MM.1S (cell line): ENCODE data around the gene MIP.

Source experiments
- DNase-seq: peaks from one replicate; pipeline ENCODE4 v3.0.0-alpha.2; 2015
- H2AFZ ChIP-seq: fragments of 300-600 bp; sonication (generic); 2 replicates; pipeline ENCODE4 v1.6.0; 2016; ENCODE audit warnings: antibody characterized with exemption, low read length
- H3F3A ChIP-seq: fragments of 300-600 bp; sonication (generic); 2 replicates; pipeline ENCODE4 v1.6.1; 2016; ENCODE audit warnings: mild to moderate bottlenecking, antibody characterized with exemption, low read length, moderate library complexity, mixed read lengths; ENCODE audit not compliant: insufficient read depth
- H3K27ac ChIP-seq: fragments of 300-600 bp; sonication (generic); 2 replicates; pipeline ENCODE4 v1.5.1; 2016; ENCODE audit warnings: mild to moderate bottlenecking, low read length
- H3K27me3 ChIP-seq: fragments of 300-600 bp; sonication (generic); replicated peaks from 2 replicates; pipeline ENCODE4 v1.6.0; 2016; ENCODE audit warnings: low read length; ENCODE audit not compliant: insufficient read depth
- H3K36me3 ChIP-seq: fragments of 300-600 bp; sonication (generic); replicated peaks from 2 replicates; pipeline ENCODE4 v1.6.1; 2016; ENCODE audit warnings: mild to moderate bottlenecking, low read length, mixed read lengths; ENCODE audit not compliant: insufficient read depth
- H3K4me1 ChIP-seq: fragments of 300-600 bp; sonication (generic); 2 replicates; pipeline ENCODE4 v1.6.1; 2016; ENCODE audit warnings: low read length, mixed read lengths
- H3K4me2 ChIP-seq: fragments of 300-600 bp; sonication (generic); 2 replicates; pipeline ENCODE4 v1.6.0; 2016; ENCODE audit warnings: low read depth, low read length
- H3K4me3 ChIP-seq: fragments of 300-600 bp; sonication (generic); 2 replicates; pipeline ENCODE4 v1.5.1; 2016; ENCODE audit warnings: low read length, mixed read lengths
- H3K79me2 ChIP-seq: fragments of 300-600 bp; sonication (generic); 2 replicates; pipeline ENCODE4 v1.6.1; 2016; ENCODE audit warnings: mixed run types, low read length, mixed read lengths
- H3K9ac ChIP-seq: fragments of 300-600 bp; sonication (generic); 2 replicates; pipeline ENCODE4 v1.6.1; 2016; ENCODE audit warnings: low read length, mixed read lengths
- H3K9me2 ChIP-seq: fragments of 300-600 bp; sonication (generic); replicated peaks from 2 replicates; pipeline ENCODE4 v1.6.1; 2016; ENCODE audit warnings: mild to moderate bottlenecking, low read length, mixed read lengths; ENCODE audit not compliant: insufficient read depth
- H3K9me3 ChIP-seq: fragments of 300-600 bp; sonication (generic); replicated peaks from 2 replicates; pipeline ENCODE4 v1.6.1; 2016; ENCODE audit warnings: mild to moderate bottlenecking, low read length, mixed read lengths; ENCODE audit not compliant: insufficient read depth
- H4K20me1 ChIP-seq: fragments of 300-600 bp; sonication (generic); 2 replicates; pipeline ENCODE4 v1.6.1; 2016; ENCODE audit warnings: mild to moderate bottlenecking, low read length, moderate library complexity, mixed read lengths; ENCODE audit not compliant: insufficient read depth
- CTCF ChIP-seq: fragments of 300-600 bp; sonication (generic); IDR thresholded peaks from 2 replicates; pipeline ENCODE4 v1.5.1; 2016; ENCODE audit warnings: antibody characterized with exemption, low read length, mixed read lengths
- EZH2 ChIP-seq: fragments of 300-600 bp; sonication (generic); optimal IDR thresholded peaks from 2 replicates; pipeline ENCODE3; 2017; ENCODE audit warnings: low read depth, mild to moderate bottlenecking, antibody characterized with exemption, low read length, mixed read lengths
- EZH2phosphoT487 ChIP-seq: fragments of 300-600 bp; sonication (generic); IDR thresholded peaks from 2 replicates; pipeline ENCODE4 v1.6.1; 2018; ENCODE audit warnings: antibody characterized with exemption, low read length

The MIP gene

GRCh38 chr12:56479625-56480024 lies 25.2 kb upstream of the MIP start:
- no peaks in the 10 kb centered on the region for H3K9me3 ChIP-seq
- TF ChIP-seq EZH2phosphoT487 = no peak
- no peak for TF ChIP-seq CTCF
- TF ChIP-seq EZH2 = no peak
- H4K20me1 ChIP-seq = no peaks in the 10 kb centered on the region
- no peaks in the 10 kb centered on the region for H3K4me1 ChIP-seq
- no peak overlapping the region for H3K27ac ChIP-seq
- no peaks in the 10 kb centered on the region for H3K36me3 ChIP-seq
- H2AFZ ChIP-seq = no peak overlapping the region
- H3K9me2 ChIP-seq = no peaks in the 10 kb centered on the region
- H3K4me2 ChIP-seq = no peak overlapping the region
- no peak overlapping the region for H3K4me3 ChIP-seq
- H3K79me2 ChIP-seq = peaks cover 14% of the 10 kb centered on the region
- no peaks in the 10 kb centered on the region for H3F3A ChIP-seq
- H3K9ac ChIP-seq = no peak overlapping the region
- no peaks in the 10 kb centered on the region for H3K27me3 ChIP-seq
- DNase-seq = no peak

GRCh38 chr12:56477521-56478225 lies 23.2 kb upstream of the MIP start:
- H3K9ac ChIP-seq = no peak overlapping the region
- no peak overlapping the region for H2AFZ ChIP-seq
- no peak overlapping the region for H3K4me2 ChIP-seq
- H3K36me3 ChIP-seq = no peaks in the 10 kb centered on the region
- no peak for DNase-seq
- no peak overlapping the region for H3K4me3 ChIP-seq
- H3K79me2 ChIP-seq = peaks cover 28% of the 10 kb centered on the region
- H3K27me3 ChIP-seq = no peaks in the 10 kb centered on the region
- no peaks in the 10 kb centered on the region for H3K4me1 ChIP-seq
- no peaks in the 10 kb centered on the region for H3F3A ChIP-seq
- TF ChIP-seq EZH2phosphoT487 = no peak
- no peak for TF ChIP-seq CTCF
- TF ChIP-seq EZH2 = no peak
- H3K27ac ChIP-seq = no peak overlapping the region
- H4K20me1 ChIP-seq = no peaks in the 10 kb centered on the region
- H3K9me3 ChIP-seq = no peaks in the 10 kb centered on the region
- H3K9me2 ChIP-seq = no peaks in the 10 kb centered on the region

GRCh38 chr12:56476972-56477432 lies 22.5 kb upstream of the MIP start:
- no peaks in the 10 kb centered on the region for H3K4me1 ChIP-seq
- no peaks in the 10 kb centered on the region for H3K9me2 ChIP-seq
- no peak overlapping the region for H2AFZ ChIP-seq
- no peak overlapping the region for H3K9ac ChIP-seq
- H3K27ac ChIP-seq = no peak overlapping the region
- H3F3A ChIP-seq = no peaks in the 10 kb centered on the region
- no peak for DNase-seq
- TF ChIP-seq CTCF (no peak), EZH2 (no peak), EZH2phosphoT487 (no peak)
- no peaks in the 10 kb centered on the region for H4K20me1 ChIP-seq
- no peaks in the 10 kb centered on the region for H3K27me3 ChIP-seq
- H3K79me2 ChIP-seq = peaks cover 33% of the 10 kb centered on the region
- H3K9me3 ChIP-seq = no peaks in the 10 kb centered on the region
- H3K36me3 ChIP-seq = no peaks in the 10 kb centered on the region
- H3K4me3 ChIP-seq = no peak overlapping the region
- no peak overlapping the region for H3K4me2 ChIP-seq
